Activated T-helper 1 cell treated with anti-CD3 and anti-CD28 coated beads, Interleukin-12 subunit alpha, Interleukin-12 subunit beta, Interleukin-2, Interleukin-4 antibody, amounts not matched to agents 30 ng/mL and 10 ng/mL and 1 ng/mL, durations not matched to agents 14 hours and 24 hours and 36 hours (primary cell): ENCODE data around the gene CD247. TPM values are rescaled to one million over a fixed set of nuclear protein-coding genes. Genes with fewer than 3 reads are reported as not detected.
A peak's percentile ranks its signal among the peaks of the same experiment; 100 is the strongest.

Source experiments
- DNase-seq: peaks from one replicate; pipeline ENCODE4 v3.0.0; 2021; ENCODE audit warnings: low spot score
- H3K27ac Mint-ChIP-seq: one replicate; pipeline ENCODE4 v1.8.0; 2021; ENCODE audit warnings: mild to moderate bottlenecking, mixed read lengths
- H3K27me3 Mint-ChIP-seq: one replicate; pipeline ENCODE4 v1.8.0; 2022; ENCODE audit warnings: mild to moderate bottlenecking, moderate library complexity, mixed read lengths; ENCODE audit not compliant: insufficient read depth
- H3K36me3 Mint-ChIP-seq: one replicate; pipeline ENCODE4 v1.8.0; 2021; ENCODE audit warnings: low read depth, mixed read lengths
- H3K4me1 Mint-ChIP-seq: one replicate; pipeline ENCODE4 v1.8.0; 2021; ENCODE audit warnings: low read depth, mixed read lengths
- H3K4me3 Mint-ChIP-seq: one replicate; pipeline ENCODE4 v1.8.0; 2021; ENCODE audit warnings: mild to moderate bottlenecking, moderate library complexity, mixed read lengths
- H3K9me3 Mint-ChIP-seq: one replicate; pipeline ENCODE4 v1.8.0; 2021; ENCODE audit warnings: mixed read lengths
- intact Hi-C: fragments of 100-400 bp; cut with micrococcal nuclease; formaldehyde crosslinking; loops from one replicate; pipeline ENCODE4 v1.15.1; 2024
- total RNA-seq: library from RNA; stranded (reverse); gene quantifications from 2 replicates; pipeline ENCODE4 v1.2.3, GENCODE V29; 2022

CD247 gene
- total RNA-seq, 1 donor from 2014 or later, result 237 TPM

DNA sequence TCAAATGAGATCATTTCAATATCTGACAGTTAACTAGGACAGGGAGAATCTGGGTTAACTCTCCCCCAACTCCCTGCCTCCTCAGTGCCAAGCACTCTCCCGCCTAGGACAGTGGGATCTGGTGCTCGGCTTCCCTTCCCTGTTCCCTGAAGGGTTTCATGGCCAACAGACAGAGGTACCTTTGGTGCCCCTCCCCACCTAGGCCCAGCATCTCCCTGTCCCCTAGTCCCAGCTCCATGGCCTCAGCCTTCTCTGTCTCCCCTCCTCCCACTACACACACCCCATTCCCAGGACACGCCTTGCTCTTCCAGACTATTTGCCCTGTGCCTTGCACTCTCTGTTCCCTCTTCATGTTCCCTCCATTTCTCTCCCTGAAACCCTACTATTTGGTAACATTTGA, 77.1 kb downstream of the CD247 start:
- Mint-ChIP-seq H3K9me3 (no peaks in the 10 kb centered on the region), H3K27me3 (no peaks in the 10 kb centered on the region), H3K36me3 (peaks cover 58% of the 10 kb centered on the region), H3K4me3 (no peak overlapping the region), H3K4me1 (peaks cover 76% of the 10 kb centered on the region), H3K27ac (no peak overlapping the region)
- DNase-seq, result no peak
- intact Hi-C loops, result loop anchor here (10.0 kb wide), 2 partner anchors 336 to 536 kb away; no protein-coding TSS in a partner anchor

GRCh38 chr1:167440776-167441175, 77.6 kb downstream of the CD247 start:
- H3K4me3 Mint-ChIP-seq, result no peak overlapping the region
- H3K27ac Mint-ChIP-seq, result no peak overlapping the region

GRCh38 chr1:167440345-167440744, 78.0 kb downstream of the CD247 start:
- H3K4me1 Mint-ChIP-seq, result peaks cover 75% of the 10 kb centered on the region
- H3K27ac Mint-ChIP-seq, result peak overlapping the region; percentile 70
- peaks cover 58% of the 10 kb centered on the region for H3K36me3 Mint-ChIP-seq
- intact Hi-C loops, result loop anchor here (10.0 kb wide), 2 partner anchors 336 to 536 kb away; no protein-coding TSS in a partner anchor
- no peaks in the 10 kb centered on the region for H3K9me3 Mint-ChIP-seq
- no peaks in the 10 kb centered on the region for H3K27me3 Mint-ChIP-seq
- H3K4me3 Mint-ChIP-seq, result no peak overlapping the region
- DNase-seq, result no peak

More at GRCh38 chr1:167440776-167441175, 77.6 kb downstream of the CD247 start:
- Mint-ChIP-seq H3K36me3 (peaks cover 57% of the 10 kb centered on the region), H3K4me1 (peaks cover 75% of the 10 kb centered on the region), H3K9me3 (no peaks in the 10 kb centered on the region), H3K27me3 (no peaks in the 10 kb centered on the region)
- no peak for DNase-seq
- intact Hi-C loops, result loop anchor here (10.0 kb wide), 2 partner anchors 336 to 536 kb away; no protein-coding TSS in a partner anchor

GRCh38 chr1:167439301-167439988, 78.9 kb downstream of the CD247 start:
- DNase-seq, result no peak
- peaks cover 58% of the 10 kb centered on the region for H3K36me3 Mint-ChIP-seq
- H3K9me3 Mint-ChIP-seq, result no peaks in the 10 kb centered on the region
- no peak overlapping the region for H3K4me3 Mint-ChIP-seq
- intact Hi-C loops, result loop anchor here (2.0 to 10.0 kb wide), 2 partner anchors 15 to 65 kb away; no protein-coding TSS in a partner anchor
- peaks cover 71% of the 10 kb centered on the region for H3K4me1 Mint-ChIP-seq
- peak overlapping the region; percentile 21 for H3K27ac Mint-ChIP-seq
- H3K27me3 Mint-ChIP-seq, result no peaks in the 10 kb centered on the region

GRCh38 chr1:167438171-167439138, 79.9 kb downstream of the CD247 start:
- Mint-ChIP-seq H3K4me3 (no peak overlapping the region), H3K27me3 (no peaks in the 10 kb centered on the region), H3K36me3 (peaks cover 55% of the 10 kb centered on the region), H3K27ac (peak overlapping the region; percentile 78), H3K9me3 (no peaks in the 10 kb centered on the region), H3K4me1 (peaks cover 64% of the 10 kb centered on the region)
- intact Hi-C loops, result loop anchor here (2.0 to 10.0 kb wide), 2 partner anchors 14 to 64 kb away; no protein-coding TSS in a partner anchor
- DNase-seq, result no peak

DNA sequence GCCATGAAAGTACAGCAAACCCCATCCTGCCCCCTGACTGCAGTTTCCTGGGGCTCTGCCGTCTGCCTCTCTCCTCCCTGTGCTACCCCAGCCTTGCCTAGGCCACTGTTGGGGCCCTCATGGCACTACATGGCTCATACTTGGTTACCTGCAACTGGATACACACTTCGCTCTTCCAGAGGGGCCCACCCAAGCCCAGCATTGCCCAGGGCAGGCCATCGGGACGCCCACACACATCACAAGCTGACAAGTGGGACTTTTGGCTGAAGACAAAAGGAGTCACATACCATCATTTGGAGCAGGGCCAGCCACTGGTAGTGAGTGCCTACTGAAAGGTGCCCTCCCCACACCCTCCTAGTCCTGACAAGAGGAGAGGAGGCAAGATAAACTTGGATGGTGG, 82.8 kb downstream of the CD247 start:
- peaks cover 53% of the 10 kb centered on the region for H3K4me1 Mint-ChIP-seq
- no peak overlapping the region for H3K4me3 Mint-ChIP-seq
- peaks cover 55% of the 10 kb centered on the region for H3K36me3 Mint-ChIP-seq
- peak overlapping the region; percentile 9 for H3K27ac Mint-ChIP-seq
- no peaks in the 10 kb centered on the region for H3K9me3 Mint-ChIP-seq
- no peak for DNase-seq
- intact Hi-C loops, result loop anchor here (10.0 kb wide), 1 partner anchor 61 kb away; no protein-coding TSS in a partner anchor
- no peaks in the 10 kb centered on the region for H3K27me3 Mint-ChIP-seq

DNA sequence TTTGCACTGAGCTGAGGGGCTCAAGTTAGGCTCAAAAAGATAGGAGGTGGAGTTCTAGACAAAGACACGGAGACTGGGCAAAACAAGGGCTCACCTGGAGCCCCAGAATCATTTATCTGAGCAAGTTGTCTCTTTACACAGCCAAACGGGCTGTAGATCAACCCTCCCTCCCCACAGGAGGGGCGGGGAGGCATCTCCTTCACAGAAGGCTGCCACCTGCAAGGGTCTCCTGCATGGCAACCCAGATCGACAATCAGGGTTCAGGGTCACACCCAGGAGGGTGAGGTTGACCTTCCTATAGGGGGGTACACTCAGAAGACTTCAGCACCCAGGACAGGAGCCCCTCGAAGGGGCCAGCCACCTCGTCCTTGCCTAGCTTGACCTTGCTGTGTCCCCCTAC, 84.0 kb downstream of the CD247 start:
- H3K27me3 Mint-ChIP-seq, result no peaks in the 10 kb centered on the region
- no peak for DNase-seq
- intact Hi-C loops, result loop anchor here (10.0 kb wide), 1 partner anchor 60 kb away; no protein-coding TSS in a partner anchor
- H3K36me3 Mint-ChIP-seq, result peaks cover 52% of the 10 kb centered on the region
- H3K27ac Mint-ChIP-seq, result no peak overlapping the region
- H3K9me3 Mint-ChIP-seq, result no peaks in the 10 kb centered on the region
- H3K4me3 Mint-ChIP-seq, result no peak overlapping the region
- peaks cover 46% of the 10 kb centered on the region for H3K4me1 Mint-ChIP-seq

DNA sequence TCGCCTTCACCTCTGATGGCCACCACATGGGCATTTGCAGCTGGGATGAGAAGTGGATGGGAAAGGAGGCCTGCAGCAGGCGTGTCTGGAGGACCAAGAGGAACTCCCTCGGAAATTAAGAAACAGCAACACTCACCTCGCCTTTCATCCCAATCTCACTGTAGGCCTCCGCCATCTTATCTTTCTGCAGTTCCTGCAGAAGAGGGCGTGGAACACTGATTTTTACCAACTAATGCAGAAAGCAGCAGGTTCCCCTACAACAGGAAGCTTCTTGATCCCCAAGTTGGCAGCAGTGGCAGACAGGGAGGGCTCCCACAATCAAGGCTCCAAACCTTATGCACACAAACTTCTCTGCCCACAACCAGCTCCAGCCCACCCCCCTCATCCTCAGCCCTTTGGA, 84.4 kb downstream of the CD247 start:
- Mint-ChIP-seq H3K4me1 (peaks cover 44% of the 10 kb centered on the region), H3K4me3 (no peak overlapping the region), H3K27ac (no peak overlapping the region), H3K36me3 (peaks cover 51% of the 10 kb centered on the region), H3K27me3 (no peaks in the 10 kb centered on the region), H3K9me3 (no peaks in the 10 kb centered on the region)
- intact Hi-C loops, result loop anchor here (10.0 kb wide), 1 partner anchor 59 kb away; no protein-coding TSS in a partner anchor
- DNase-seq, result no peak

- Mint-ChIP-seq H3K27me3 (no peaks in the 10 kb centered on the region), H3K27ac (no peak overlapping the region)
These were observed 85.5 kb downstream of the CD247 start for GRCh38 chr1:167432780-167433179.

GRCh38 chr1:167431909-167432650, 86.2 kb downstream of the CD247 start:
- no peaks in the 10 kb centered on the region for H3K9me3 Mint-ChIP-seq
- no peak overlapping the region for H3K27ac Mint-ChIP-seq
- H3K4me3 Mint-ChIP-seq, result no peak overlapping the region
- no peak for DNase-seq
- H3K36me3 Mint-ChIP-seq, result peaks cover 37% of the 10 kb centered on the region
- peaks cover 38% of the 10 kb centered on the region for H3K4me1 Mint-ChIP-seq
- no peaks in the 10 kb centered on the region for H3K27me3 Mint-ChIP-seq
- intact Hi-C loops, result loop anchor here (10.0 kb wide), 1 partner anchor 57 kb away; no protein-coding TSS in a partner anchor

More at GRCh38 chr1:167432780-167433179, 85.5 kb downstream of the CD247 start:
- DNase-seq, result no peak
- intact Hi-C loops, result loop anchor here (10.0 kb wide), 1 partner anchor 58 kb away; no protein-coding TSS in a partner anchor
- Mint-ChIP-seq H3K36me3 (peaks cover 41% of the 10 kb centered on the region), H3K4me3 (no peak overlapping the region), H3K4me1 (peaks cover 42% of the 10 kb centered on the region), H3K9me3 (no peaks in the 10 kb centered on the region)

DNA sequence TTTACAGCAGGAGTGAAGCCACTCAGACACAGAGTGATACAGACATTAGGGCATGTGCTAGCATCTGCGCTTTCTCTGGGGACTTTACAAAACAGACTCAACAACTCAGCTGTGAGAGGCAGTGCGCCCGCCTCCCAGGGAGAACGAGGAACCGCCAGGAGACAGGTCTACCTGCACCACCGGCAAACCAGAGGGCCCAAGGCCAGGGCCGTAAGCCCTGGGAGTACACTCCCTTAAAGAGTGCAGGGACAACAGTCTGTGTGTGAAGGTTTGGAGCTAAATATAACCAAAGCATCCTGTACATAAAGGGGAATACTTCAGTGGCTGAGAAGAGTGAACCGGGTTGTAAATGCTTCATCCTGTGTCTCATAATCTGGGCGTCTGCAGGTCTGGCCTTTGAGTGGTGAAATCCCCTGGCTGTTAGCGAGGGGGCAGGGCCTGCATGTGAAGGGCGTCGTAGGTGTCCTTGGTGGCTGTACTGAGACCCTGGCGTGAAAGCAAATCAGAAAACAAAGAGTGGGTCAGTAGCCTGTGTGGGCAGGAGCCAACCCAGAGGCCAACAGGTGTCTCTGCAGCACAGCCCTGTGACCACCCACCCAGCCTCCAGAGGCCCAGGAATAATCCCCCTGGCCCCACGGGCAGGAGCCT, 86.9 kb downstream of the CD247 start:
- H3K27me3 Mint-ChIP-seq, result no peaks in the 10 kb centered on the region
- H3K4me3 Mint-ChIP-seq, result no peak overlapping the region
- peaks cover 32% of the 10 kb centered on the region for H3K4me1 Mint-ChIP-seq
- DNase-seq, result no peak
- H3K27ac Mint-ChIP-seq, result peak overlapping the region; percentile 63
- H3K9me3 Mint-ChIP-seq, result no peaks in the 10 kb centered on the region
- peaks cover 33% of the 10 kb centered on the region for H3K36me3 Mint-ChIP-seq
- intact Hi-C loops, result loop anchor here (10.0 kb wide), 1 partner anchor 57 kb away; no protein-coding TSS in a partner anchor
